Mucosa of descending colon (tissue), 3 donors: Measurements from ENCODE around the gene FAM241B. TPM values are rescaled to one million over a fixed set of nuclear protein-coding genes. Genes with fewer than 3 reads are reported as not detected.

Source experiments
- ATAC-seq: fragments of 200-7000 bp; cut with Tn5 transposase; one replicate; pipeline ENCODE4 v1.9.1; 2020; ENCODE audit warnings: mild to moderate bottlenecking, moderate library complexity
- DNase-seq, 3 donors: peaks; one replicate each; pipeline ENCODE4 v3.0.0-alpha.2; 2020
- H3K36me3 ChIP-seq: fragments of 200-600 bp; one replicate; pipeline ENCODE4 v1.8.0; 2021; ENCODE audit warnings: low read depth, mild to moderate bottlenecking
- H3K4me1 ChIP-seq: fragments of 200-600 bp; one replicate; pipeline ENCODE4 v1.8.0; 2021; ENCODE audit warnings: low read depth, mild to moderate bottlenecking
- H3K4me3 ChIP-seq: fragments of 200-600 bp; one replicate; pipeline ENCODE4 v1.8.0; 2021; ENCODE audit warnings: mild to moderate bottlenecking
- H3K9me3 ChIP-seq: fragments of 200-600 bp; one replicate; pipeline ENCODE4 v1.8.0; 2021; ENCODE audit warnings: mild to moderate bottlenecking
- CTCF ChIP-seq: fragments of 200-600 bp; IDR thresholded peaks from one replicate; pipeline ENCODE4 v1.8.0; 2022; ENCODE audit warnings: antibody characterized with exemption, mild to moderate bottlenecking
- intact Hi-C, 2 donors: fragments of 100-400 bp; cut with DNase I in 1 of 2; cut with micrococcal nuclease in 1 of 2; formaldehyde crosslinking; loops; one replicate each; pipeline versions ENCODE4 v1.11.0 to v1.11.1; 2022; cut with DNase I, micrococcal nuclease
- total RNA-seq, 3 donors: library from RNA; stranded (reverse); fragmentation: NEBNext Ultra II Directional in 2 of 3; extraction: Animal tissue kit (Norgen Biotek cat#: 25700) in 2 of 3; gene quantifications; one replicate each; pipeline versions ENCODE4 v1.2.1 to v1.2.4, GENCODE V29; 2021 to 2023
- donor health status: DM: no; HTN: no; CAD: no; lungs with moderate emphysema.
- donor health status: DM: no; HTN: no; CAD: no.
- donor health status: DM: no; HTN: yes; CAD: no.

Gene FAM241B
- total RNA-seq, 3 donors from 2014 or later: 2.2 to 3.7 (median 3.5) TPM

DNA sequence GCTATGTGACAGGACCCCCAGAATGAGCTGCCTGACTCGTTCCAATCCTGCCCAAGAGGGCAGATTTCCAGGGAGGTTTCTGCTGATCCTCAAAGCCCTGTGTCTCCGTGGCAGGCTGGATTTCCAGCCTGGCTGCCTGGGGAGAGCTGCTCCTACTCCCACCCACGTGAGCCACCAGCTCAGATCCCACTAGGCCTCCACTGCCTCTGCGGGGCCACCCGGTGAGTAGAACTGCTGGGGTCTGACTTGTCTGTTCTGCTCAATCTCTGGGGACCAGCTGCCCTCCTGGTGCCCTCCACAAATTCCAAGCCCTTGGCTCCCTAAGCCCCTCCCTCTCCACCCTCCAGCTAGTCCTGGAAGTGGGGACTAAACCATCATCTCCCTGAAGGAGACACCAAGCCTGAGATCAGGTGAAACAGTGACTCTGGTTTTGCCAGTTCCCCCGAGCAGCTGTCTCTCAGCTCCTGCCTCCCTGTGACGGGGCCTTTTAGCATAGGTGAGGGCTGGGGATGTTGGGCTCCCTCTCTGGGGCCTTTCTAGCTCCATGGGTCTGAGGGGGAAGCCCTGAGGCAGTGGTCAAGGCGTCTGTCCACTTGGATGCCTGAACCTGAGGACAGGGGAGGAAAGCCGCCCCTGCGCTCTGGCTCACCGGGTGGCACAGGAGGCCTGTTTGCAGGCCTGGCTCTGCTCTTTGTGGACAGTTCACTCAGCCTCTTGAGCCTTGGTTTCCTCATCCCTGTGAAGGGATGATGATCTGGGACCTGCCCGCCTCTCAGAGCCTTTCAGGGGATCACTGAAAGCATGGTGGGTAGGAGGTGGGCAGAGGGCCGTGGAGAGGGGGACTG is 5.6 kb downstream of the FAM241B start:
- peaks cover 3% of the 10 kb centered on the region for H3K4me1 ChIP-seq
- TF ChIP-seq CTCF: no peak
- ATAC-seq (no peak), DNase-seq (no peak)
- no peak overlapping the region for H3K4me3 ChIP-seq
- no peaks in the 10 kb centered on the region for H3K9me3 ChIP-seq
- no peaks in the 10 kb centered on the region for H3K36me3 ChIP-seq
- intact Hi-C loops: no loop called here

DNA sequence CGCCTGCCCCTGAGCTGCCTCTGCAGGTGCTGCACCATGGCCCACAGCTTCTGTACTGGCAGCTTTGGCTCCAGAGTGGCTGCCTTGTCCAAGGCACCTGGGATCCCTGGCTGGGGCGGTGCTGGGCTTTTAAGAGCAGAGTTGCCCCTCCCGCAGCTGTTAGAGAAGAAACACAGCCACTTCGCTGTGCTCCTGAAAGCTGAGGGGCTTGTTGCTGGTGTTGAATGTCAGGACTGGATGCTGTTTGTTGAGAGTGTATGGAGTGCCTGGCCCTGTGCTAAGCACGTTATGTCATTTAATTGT is 6.2 kb downstream of the FAM241B start:
- Histone ChIP-seq H3K36me3 (no peaks in the 10 kb centered on the region), H3K4me1 (no peaks in the 10 kb centered on the region), H3K4me3 (no peak overlapping the region), H3K9me3 (no peaks in the 10 kb centered on the region)
- intact Hi-C loops: no loop called here
- DNase-seq: no peak
- TF ChIP-seq CTCF: no peak
- ATAC-seq: no peak

DNA sequence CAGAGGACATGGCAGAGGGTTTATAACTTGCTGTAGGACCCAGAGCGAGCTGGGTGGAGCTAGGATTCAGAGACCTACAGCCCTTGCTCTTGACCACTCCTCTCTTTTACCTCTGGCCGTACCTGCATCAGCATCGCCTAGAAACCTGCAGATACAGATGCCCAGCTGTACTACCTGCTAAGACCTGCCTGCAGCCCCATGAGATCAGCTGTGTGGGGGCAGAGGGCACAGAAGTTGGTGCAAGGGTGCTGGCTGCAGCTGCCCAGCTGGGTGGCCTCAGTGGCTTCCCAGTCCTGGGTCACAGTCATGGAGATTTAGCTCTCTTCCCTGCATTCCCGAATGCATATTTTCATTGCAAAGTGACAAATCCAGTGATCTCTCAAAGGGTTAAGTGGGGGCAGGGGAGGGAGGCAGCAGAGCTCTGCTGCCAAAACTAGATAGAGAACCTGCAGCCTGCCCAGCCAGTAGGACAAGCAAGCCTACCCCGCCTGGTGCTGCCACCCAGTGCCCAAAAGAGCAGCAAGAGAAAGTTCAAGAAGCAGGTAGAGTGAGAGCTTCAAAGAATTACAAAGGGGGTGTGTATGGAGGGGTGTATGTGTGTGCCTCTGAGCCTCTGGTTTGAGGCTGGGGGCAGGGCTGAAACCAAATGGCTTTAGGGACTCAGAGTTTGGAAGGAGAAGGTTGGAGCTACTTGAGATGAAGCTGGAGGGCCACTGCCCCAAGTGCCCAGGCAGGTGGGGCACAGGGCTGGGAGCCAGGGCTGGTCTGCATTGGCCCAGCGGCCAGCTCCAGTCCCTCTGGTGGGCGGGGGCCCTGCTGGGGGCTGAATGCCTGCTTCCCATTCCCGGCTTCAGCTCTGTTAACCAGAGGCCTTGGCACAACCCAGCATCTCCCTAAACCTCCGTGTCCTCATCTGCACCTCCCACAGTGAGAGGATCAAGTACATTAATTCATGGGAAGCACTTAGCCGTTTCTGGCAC is 6.9 kb downstream of the FAM241B start:
- H3K36me3 ChIP-seq: no peaks in the 10 kb centered on the region
- no peaks in the 10 kb centered on the region for H3K9me3 ChIP-seq
- DNase-seq: peak in 2 of 3 donors; percentile 43 to 47
- no peak overlapping the region for H3K4me3 ChIP-seq
- ATAC-seq: peak; percentile 54
- no peak for TF ChIP-seq CTCF
- intact Hi-C loops: no loop called here
- H3K4me1 ChIP-seq: no peaks in the 10 kb centered on the region

DNA sequence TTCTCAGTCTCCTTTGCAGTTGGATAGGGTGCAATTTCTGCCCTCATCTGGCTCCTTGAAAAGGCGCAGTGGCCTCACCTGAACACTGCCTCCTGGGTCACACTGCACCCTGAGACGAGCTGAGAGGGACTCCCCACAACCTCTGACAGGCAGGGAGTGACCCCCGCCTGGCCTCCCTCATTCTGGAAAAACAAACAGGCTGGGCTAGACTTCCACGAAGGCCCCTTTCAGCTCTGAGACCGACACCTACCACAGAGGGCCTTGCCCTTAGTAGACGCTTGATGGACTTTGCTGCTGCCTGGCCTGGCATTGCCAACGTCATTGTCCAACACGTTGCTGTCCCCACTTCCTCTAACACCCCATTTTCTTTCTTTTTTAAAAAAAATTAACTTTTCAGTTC is 8.6 kb downstream of the FAM241B start:
- Histone ChIP-seq H3K9me3 (no peaks in the 10 kb centered on the region), H3K36me3 (no peaks in the 10 kb centered on the region), H3K4me1 (no peaks in the 10 kb centered on the region), H3K4me3 (no peak overlapping the region)
- intact Hi-C loops: loop anchor here in 1 of 2 donors (2.0 kb wide), 1 partner anchor 124 kb away; no protein-coding TSS in a partner anchor
- ATAC-seq (no peak), DNase-seq (no peak)
- TF ChIP-seq CTCF: no peak

GRCh38 chr10:69639291-69640195 is 9.5 kb downstream of the FAM241B start:
- intact Hi-C loops: loop anchor here (2.0 to 5.0 kb wide), 4 partner anchors 78 to 278 kb away; no protein-coding TSS in a partner anchor
- Histone ChIP-seq H3K36me3 (no peaks in the 10 kb centered on the region), H3K9me3 (no peaks in the 10 kb centered on the region), H3K4me1 (no peaks in the 10 kb centered on the region), H3K4me3 (no peak overlapping the region)
- peak; percentile 75 for TF ChIP-seq CTCF
- ATAC-seq: peak; percentile 61
- DNase-seq: peak in 2 of 3 donors; percentile 59 to 82
